GM19351 (cell line): ENCODE results near the gene CMIP.

Experiments used
- ATAC-seq: cut with Tn5 transposase; IDR thresholded peaks from one replicate; pipeline ENCODE4 v1.9.1; 2021; ENCODE audit warnings: mild to moderate bottlenecking, moderate library complexity; ENCODE audit not compliant: unreplicated experiment

CMIP gene

GRCh38 chr16:81615411-81615810 is 170.8 kb downstream of the CMIP start:
- ATAC-seq, result no peak

GRCh38 chr16:81615833-81616232 is 171.2 kb downstream of the CMIP start:
- no peak for ATAC-seq

- peak; percentile 88 for ATAC-seq
Measured at GRCh38 chr16:81616321-81617020, 171.9 kb downstream of the CMIP start.

GRCh38 chr16:81617021-81617346 is 172.4 kb downstream of the CMIP start:
- no peak for ATAC-seq

- no peak for ATAC-seq
Measured at GRCh38 chr16:81618187-81618586, 173.6 kb downstream of the CMIP start.

GRCh38 chr16:81618661-81619060 is 174.1 kb downstream of the CMIP start:
- no peak for ATAC-seq

GRCh38 chr16:81620029-81620428 is 175.4 kb downstream of the CMIP start:
- no peak for ATAC-seq

GRCh38 chr16:81620796-81621195 is 176.2 kb downstream of the CMIP start:
- no peak for ATAC-seq

GRCh38 chr16:81621496-81621895 is 176.9 kb downstream of the CMIP start:
- no peak for ATAC-seq

- ATAC-seq, result no peak
Measured at GRCh38 chr16:81623365-81624102, 178.9 kb downstream of the CMIP start.

- ATAC-seq, result no peak
Measured at GRCh38 chr16:81624403-81624759, 179.8 kb downstream of the CMIP start.

- no peak for ATAC-seq
Measured at GRCh38 chr16:81624760-81625543, 180.3 kb downstream of the CMIP start.

- ATAC-seq, result no peak
Measured at GRCh38 chr16:81625544-81626153, 181.0 kb downstream of the CMIP start.

- no peak for ATAC-seq
Measured at GRCh38 chr16:81626181-81626674, 181.6 kb downstream of the CMIP start.

GRCh38 chr16:81627024-81627423 is 182.4 kb downstream of the CMIP start:
- no peak for ATAC-seq

- ATAC-seq, result no peak
Measured at GRCh38 chr16:81627729-81628244, 183.2 kb downstream of the CMIP start.

GRCh38 chr16:81629034-81629802 is 184.6 kb downstream of the CMIP start:
- no peak for ATAC-seq

- ATAC-seq, result no peak
Measured at GRCh38 chr16:81629896-81630634, 185.5 kb downstream of the CMIP start.

GRCh38 chr16:81630635-81631031 is 186.0 kb downstream of the CMIP start:
- ATAC-seq, result no peak
